HG02588 (cell line): ENCODE measurements around the gene KCNH1.

Experiments used
- ATAC-seq: cut with Tn5 transposase; IDR thresholded peaks from one replicate; pipeline ENCODE4 v1.9.1; 2021; ENCODE audit warnings: mild to moderate bottlenecking, moderate library complexity; ENCODE audit not compliant: unreplicated experiment

Gene KCNH1

DNA sequence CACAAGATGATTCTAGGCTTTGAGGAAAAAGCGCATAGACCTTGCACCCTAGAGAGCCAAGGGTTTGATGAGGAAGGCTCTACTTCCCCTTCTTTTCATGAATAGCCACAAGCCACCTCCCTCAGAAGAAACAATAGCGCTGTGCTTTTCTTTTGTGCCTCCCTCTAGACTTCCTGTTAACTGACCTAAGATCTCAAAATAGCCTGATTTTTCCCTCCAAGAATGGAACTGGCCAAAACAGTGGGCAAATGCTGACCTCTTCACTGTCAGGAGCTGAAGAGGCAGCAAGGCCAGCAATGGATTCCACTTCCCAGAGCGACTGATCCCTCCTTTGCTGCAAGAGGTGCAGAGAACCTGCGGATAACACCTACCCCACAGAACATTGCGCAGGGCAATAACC, 362.8 kb downstream of the KCNH1 start:
- no peak for ATAC-seq

- ATAC-seq: no peak
Observed at GRCh38 chr1:210770396-210770984, 363.5 kb downstream of the KCNH1 start.

DNA sequence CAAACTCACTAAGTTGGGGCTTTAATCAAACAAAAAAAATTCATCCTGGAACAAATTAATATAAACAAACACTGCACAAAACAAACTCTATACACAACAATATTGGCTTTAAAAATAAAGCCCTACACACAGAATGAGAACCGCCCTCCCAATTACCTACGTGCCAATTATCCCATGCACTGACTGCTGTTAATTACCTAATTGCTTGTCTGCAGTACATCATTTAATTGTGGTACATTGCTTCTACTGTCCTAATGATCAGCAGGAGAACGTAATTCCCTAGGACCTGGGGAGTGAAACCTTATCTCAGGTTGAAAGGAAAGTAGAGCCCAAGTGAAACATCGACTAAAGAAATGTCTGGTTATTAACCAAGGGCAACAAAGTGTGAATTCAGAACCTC, 364.5 kb downstream of the KCNH1 start:
- no peak for ATAC-seq

GRCh38 chr1:210764536-210764935, 369.4 kb downstream of the KCNH1 start:
- no peak for ATAC-seq

DNA sequence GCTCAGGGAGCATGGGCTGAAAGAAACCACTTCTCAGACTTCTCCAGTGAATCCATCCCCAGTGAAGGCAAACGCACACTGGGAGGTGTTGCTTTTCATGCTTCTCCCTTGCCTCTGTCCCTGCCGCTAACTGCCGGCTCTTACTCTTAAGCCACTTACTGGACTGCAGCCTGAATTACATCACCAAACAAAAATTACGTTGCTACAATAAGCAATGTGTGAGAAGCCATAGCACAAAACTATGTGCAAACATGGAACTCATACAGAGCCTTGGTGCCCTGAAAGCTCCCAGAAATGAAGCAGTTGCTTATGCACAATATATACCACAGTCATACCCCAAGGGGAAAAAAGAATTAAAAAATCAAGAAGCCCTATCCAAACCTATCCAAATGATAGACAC, 375.2 kb downstream of the KCNH1 start:
- ATAC-seq: no peak

DNA sequence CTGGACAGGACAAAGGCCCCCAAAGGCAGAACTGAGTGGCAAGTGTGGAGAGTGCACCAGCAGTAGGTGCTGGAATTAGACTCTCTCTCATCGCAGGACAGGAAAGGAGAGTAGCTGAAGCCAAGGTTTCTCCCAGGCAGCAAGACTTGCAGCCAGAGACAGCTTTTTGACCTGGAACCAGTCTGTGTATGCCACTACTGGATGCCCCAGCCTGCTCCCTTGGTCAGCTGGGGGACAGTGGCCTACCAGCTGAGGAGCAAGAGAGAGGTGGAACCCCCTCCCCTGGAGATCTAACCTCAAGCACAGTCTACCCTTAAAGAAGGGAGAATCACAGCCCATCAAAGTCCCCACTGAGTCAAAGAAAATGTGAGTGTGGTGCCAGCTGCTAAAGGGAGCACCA, 375.7 kb downstream of the KCNH1 start:
- no peak for ATAC-seq

- ATAC-seq: no peak
Observed at GRCh38 chr1:210757677-210758076, 376.3 kb downstream of the KCNH1 start.

GRCh38 chr1:210755991-210756659, 377.8 kb downstream of the KCNH1 start:
- no peak for ATAC-seq

DNA sequence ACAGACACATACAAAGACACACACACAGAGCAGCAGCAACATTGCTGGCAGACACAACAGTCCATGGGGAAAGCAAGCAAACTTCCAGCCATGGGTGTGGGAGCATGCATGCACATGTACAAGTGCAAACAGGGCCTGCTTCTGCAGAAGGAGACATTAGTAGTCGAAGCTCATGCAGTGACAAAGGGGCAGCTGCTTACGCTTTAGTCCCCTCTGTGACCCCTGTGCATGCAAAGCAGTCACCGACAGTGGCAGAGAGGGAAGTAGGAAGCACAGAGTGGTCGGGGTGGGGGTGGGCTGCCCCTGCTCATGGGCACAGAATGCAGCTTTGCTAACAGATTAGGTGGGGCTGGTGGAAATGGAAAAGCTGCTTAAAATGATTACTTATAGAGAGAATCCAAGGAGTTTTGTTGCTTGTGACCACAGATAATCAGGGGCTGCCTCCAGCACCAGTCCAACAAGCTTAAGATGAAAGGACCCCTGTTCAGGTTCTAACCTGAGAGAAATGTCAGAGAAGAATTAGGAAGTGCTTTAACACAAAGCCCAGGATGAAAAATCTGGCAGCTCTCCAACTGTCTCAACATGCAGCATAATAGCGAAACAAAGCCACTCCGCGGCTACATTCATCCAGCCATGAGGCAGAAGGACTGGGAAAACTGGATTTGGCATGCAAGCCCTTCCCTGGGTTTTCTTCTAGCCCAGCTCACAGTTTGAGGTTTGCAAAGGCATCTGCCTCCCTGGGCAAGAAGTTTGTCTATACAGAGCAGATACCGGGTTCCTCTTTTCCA, 378.9 kb downstream of the KCNH1 start:
- ATAC-seq: no peak

GRCh38 chr1:210751911-210752310, 382.0 kb downstream of the KCNH1 start:
- ATAC-seq: no peak

GRCh38 chr1:210750468-210750867, 383.5 kb downstream of the KCNH1 start:
- ATAC-seq: no peak

GRCh38 chr1:210748796-210749195, 385.2 kb downstream of the KCNH1 start:
- ATAC-seq: no peak

DNA sequence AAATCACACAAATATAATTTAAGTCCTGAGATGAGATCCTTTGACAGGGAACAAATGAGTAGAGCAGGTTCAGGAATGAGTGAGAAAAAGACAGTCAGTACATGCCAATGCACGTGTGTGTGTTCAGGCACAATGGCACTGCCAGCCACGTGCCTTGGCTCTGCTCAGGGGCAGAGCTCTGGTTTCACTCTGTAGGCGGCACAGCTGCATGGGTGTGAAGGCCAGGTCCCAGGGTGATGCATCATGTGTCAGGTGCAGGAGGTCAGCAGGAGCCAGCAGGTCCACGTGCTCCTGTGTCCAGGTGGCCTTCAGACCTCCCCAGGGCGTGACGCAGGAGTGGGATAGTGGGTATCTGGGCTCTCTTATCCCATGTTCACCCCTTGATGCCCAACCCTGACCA, 386.1 kb downstream of the KCNH1 start:
- ATAC-seq: no peak

DNA sequence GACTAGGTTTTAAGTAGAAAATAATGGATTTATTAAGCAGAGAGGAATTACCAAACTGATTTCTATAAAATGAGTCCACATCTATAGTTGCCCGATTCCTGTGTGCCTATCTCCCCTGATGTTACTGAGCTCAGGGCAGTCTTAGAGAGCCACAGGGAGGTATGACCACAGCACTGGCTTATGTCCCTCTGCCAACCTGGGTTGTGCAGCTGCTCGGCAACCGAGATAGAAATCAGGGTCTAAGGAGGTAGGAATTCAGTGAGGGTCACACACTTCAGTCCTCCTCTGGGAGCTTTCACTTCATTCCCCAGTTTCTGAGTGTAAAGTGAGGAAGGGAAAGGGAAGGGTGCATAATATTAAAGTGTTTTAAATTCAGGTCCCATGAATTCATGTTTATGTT, 386.8 kb downstream of the KCNH1 start:
- no peak for ATAC-seq

- no peak for ATAC-seq
Observed at GRCh38 chr1:210746024-210746731, 387.8 kb downstream of the KCNH1 start.

- no peak for ATAC-seq
Observed at GRCh38 chr1:210743038-210743437, 390.9 kb downstream of the KCNH1 start.

- no peak for ATAC-seq
Observed at GRCh38 chr1:210741564-210741963, 392.4 kb downstream of the KCNH1 start.

DNA sequence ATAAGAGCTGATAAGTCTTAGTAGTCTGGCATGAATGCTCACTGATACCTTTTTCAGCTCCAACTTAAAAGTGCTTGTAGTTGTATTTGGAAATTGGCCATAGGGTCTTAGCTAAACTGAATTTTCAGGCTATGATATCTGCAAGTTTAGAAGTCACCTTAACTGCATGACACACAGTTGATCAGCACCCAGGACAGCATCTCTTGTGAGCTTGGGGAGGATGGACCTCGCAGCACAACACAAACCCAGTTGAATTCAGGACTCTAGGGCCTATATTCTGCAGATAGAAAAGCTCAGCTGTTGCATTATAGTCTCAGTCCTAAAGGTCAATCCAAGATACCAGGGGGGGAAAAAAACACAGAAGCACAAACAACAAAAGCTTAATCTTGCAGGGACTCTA, 394.3 kb downstream of the KCNH1 start:
- ATAC-seq: no peak

DNA sequence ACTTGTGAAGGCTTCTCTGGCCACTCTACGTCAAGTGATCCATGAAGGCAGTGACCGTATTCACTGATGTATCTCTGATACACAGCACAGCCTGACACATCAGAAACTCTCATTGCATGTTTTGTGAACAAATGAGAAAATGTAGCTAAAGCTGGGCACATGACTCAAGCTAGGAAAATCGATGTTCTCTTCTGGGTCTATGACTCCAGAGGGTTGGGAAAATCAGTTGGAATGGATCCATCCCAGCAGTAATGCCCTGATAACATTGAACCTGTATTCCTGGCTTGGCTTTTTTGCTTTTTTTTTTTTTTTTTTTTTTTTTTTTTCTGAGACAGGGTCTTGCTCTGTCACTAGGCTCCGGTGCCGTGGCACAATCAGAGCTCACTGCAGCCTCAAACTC, 395.7 kb downstream of the KCNH1 start:
- ATAC-seq: no peak

DNA sequence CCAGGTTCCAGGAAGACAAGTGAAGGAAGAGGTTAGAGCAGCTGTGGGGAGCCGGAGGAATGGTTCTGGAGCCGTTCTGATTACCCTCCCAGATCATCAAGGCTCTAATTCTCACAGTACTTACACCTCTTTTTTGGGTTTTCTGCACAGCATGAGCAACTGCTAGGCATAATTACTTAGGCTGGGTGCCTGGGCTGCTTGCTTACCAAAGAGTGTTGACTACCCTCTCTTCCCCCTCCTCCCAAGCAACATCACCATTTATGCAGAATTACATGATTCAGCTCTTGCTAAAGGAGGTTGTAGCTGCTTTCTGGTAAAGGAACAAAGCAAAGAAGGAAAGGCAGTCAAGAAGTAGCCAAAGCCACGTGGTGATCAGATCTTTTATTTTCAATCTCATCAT, 397.2 kb downstream of the KCNH1 start:
- no peak for ATAC-seq

DNA sequence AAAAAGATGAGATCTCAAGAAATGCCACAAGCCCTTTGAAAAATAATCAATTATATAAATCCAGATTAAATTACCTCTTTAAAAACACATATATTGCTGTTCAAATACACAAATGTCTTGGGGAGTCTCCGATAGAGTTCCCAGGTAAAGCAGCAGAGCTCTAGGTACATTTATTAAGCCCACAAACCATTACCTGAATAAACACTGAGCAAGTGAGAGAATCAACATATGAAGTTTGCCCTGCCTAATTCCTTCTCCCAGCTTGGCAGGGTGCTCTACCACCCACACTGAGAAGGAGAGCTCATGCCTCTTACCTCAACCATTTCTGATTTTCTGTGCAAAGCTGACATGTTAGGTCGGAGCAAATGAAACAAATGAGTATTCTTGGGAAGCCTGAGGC, 402.4 kb downstream of the KCNH1 start:
- no peak for ATAC-seq

GRCh38 chr1:210731193-210731592, 402.8 kb downstream of the KCNH1 start:
- ATAC-seq: no peak
